GM18519 (cell line): ENCODE results near the gene ZCCHC3.

Experiments used
- ATAC-seq: cut with Tn5 transposase; IDR thresholded peaks from one replicate; pipeline ENCODE4 v1.9.1; 2021; ENCODE audit warnings: mild to moderate bottlenecking, moderate library complexity; ENCODE audit not compliant: unreplicated experiment, low FRiP score

Gene ZCCHC3

DNA sequence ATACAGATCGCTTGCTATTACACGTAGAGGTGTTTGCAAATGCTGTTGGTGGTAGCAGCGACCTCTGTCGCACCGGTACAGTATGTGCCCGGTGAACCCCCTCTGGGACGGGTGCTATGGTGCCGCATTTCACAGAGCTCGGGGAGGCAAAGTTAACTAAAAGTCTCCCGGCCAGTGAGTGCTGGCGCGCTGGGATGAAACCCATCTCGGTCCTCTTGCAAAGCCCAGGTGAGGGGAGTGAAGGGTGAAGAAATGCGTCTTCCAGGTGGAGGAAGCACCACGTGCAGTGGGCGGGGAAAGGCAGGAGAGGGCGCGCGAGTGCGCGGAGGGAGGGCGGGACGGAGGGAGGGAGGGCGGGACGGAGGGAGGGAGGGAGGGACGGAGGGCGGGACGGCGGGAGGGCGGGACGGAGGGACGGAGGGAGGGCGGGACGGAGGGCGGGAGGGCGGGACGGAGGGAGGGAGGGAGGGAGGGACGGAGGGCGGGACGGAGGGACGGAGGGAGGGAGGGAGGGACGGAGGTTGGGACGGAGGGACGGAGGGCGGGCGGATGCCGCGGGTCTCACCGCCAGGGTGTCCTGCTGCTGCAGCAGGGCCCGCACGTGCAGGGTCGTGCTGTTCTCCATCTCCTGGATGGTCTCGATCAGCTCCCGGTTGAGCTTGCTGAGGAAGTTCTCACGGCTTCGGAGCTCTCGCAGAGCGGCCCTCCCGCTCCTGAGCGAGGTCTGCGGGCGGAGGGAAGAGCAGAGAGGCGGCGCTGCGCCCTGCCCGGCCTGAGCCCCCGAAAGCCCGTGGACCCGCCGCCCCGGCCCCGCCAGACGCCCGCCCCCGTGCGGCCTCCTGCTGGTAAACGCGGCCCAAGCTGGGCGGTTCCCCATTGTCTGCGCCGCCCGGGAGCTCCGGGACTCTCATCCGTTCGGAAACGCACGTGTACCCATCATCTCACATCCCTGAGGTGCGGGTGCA lies 18.5 kb upstream of the ZCCHC3 start:
- no peak for ATAC-seq

DNA sequence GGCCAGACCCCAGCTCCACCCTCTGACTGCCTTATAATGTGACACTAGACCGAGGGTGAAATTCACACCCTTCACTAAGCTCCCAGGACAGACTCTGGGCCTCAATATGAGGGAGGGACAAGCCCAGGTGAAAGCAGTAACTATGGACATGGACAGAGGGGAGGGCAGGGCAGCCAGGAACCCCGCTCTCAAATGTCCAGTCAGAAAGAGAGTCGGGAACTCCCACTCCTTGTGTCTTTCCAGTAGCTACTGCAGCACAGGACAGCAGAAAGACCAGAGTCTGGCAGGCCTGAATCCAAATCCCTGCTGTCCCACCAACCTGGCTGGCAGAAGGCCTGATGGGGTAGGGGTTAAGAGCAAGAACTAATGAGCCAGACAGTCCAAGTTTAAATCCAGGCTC lies 13.2 kb upstream of the ZCCHC3 start:
- ATAC-seq: no peak

DNA sequence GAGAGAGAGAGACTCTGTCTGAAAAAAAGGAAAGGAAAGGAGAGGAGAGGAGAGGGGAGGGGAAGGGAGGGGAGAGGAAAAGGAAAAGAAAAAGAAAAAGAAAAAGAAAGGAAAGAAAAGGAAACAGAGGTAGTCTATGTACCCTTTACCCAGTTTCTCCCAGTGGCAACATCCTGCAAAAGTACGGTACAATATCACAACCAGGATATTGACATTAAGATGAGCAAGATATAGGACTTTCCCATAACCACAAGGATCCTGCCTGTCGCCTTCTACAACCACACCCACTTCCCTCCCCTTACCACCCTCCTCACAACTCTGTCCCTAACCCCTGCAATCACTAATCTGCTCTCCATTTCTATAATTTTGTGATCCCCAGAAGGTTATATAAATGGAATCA lies 10.9 kb upstream of the ZCCHC3 start:
- no peak for ATAC-seq

DNA sequence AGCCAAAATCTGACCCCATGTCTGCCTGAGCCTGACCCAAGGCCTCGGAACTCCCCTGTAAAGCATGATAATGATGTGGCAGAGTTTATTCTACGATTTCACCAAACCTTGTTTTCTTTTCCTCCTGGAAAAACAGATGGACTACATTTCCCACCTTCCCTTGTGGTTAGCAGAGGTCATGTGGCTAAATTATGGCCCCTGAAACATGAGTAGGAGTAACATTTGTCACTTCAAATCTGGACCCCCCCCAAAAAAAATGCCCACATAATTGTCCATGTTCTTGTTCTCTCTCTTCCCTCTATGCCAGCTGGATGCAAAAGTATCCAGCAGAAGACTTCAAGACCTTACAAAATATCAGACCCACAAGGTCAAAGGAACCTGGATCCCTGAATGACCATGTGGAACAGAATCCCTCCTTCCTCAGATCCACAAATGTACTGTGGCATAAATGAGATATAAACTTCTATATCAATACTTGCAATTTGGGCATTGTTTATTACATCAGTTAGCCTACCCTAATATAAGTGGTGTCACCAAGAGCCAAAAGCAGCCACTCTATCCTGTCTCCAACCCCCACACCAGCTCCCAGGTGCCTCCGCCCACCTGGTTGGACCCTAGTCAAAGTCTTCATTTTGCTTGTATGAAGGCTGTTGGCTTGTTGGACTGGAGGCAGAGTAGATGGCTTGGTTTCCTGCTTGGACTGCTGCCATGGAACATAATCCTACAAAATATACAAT lies 8.2 kb upstream of the ZCCHC3 start:
- ATAC-seq: no peak

DNA sequence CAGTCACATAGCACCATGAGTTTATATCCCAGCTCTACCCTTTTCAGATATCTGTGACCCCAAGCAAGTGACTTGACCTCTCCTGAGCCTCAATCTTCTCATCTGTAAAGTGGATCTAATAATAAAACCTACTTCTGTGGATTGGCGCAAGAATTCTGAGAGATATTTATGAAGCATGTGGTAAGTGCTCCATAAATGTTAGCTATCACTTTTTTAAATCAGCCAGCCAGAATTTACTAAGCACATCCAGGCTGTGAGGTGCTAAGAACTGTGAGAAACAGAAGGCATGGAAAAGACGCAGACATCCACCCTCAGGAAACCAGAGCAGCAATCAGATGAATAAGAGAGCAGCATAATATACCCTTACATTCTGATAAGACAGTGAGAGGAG lies 7.7 kb upstream of the ZCCHC3 start:
- ATAC-seq: no peak

DNA sequence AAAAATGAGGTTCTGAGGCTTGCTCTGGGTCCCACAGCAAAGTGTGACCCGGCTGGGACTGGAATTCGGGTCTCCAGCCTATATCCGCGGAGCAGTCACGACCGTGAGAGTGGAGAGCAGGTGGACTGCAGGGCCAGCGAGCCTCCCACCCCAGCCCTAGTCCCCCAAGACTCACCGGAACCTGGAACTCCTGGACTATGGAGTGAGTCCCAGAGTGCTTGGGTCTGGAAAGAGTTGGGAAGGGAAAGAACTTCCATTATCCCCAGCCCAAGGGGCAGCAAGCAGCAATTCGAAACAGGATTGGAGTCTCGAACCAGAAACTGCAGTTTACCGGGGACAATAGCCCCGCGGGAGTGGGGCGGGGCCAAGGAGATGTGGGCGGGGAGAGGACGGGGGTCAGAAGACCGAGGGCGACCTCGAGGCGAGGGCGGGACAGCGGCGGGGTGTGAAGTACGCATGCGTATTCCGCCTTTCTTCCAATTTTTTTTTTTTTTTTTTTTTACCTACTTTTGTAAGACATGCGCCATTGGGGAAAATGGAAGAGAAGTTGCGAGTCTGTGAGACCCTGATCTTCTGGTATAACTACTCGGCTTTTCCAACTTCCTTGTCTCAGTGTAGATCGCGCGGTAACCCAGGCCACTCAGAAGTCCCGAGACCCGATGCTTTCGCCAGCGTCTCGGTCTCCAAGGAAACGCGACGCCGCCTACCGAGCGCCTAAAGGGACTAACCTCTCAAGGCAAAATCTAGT lies 7.1 kb upstream of the ZCCHC3 start, which contains the start of gene C20orf96:
Gene C20orf96, minus strand, starts transcription at position 667 of the 748 bp plus-strand sequence. Its CDS starts 140 bp downstream, at position 527.
- ATAC-seq: peak; percentile 63

DNA sequence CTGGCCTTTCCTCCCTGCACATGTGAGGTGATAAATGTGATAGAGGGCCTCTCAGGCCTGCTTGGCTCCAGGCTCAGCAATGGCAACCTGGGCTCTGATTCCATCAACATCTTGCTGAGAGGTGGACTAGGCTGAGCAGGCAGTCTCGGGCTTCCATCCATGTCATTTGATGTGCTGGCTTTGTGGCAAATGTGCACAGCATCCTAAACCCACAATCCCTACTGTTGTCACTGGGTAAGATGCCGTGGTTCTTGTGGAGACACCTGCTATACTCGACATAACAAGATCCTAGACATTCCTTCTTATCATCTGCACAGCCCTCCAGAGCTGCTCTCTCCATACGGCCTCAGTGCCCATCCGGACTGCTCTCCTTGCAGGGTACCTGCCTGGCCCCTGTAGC lies 2.8 kb upstream of the ZCCHC3 start:
- ATAC-seq: no peak

DNA sequence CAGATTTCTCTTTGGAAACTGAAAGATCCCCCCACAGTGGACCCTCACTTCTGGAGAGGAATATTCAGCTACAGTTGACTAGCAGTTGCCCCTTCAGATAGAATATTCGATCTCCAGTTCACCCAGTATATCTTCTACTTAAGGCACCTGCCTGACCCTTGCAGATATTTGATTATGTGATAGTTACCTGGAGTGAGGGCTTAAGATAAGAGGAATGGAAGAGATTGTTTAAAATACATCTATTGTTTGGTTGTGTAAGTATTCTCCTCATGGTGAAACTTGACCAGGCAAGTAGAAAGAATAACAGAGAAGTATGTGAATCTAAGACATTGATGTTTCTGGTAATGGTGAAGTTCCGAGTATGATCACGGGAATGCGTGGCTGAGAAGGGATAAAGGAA lies 1.6 kb upstream of the ZCCHC3 start:
- ATAC-seq: no peak

DNA sequence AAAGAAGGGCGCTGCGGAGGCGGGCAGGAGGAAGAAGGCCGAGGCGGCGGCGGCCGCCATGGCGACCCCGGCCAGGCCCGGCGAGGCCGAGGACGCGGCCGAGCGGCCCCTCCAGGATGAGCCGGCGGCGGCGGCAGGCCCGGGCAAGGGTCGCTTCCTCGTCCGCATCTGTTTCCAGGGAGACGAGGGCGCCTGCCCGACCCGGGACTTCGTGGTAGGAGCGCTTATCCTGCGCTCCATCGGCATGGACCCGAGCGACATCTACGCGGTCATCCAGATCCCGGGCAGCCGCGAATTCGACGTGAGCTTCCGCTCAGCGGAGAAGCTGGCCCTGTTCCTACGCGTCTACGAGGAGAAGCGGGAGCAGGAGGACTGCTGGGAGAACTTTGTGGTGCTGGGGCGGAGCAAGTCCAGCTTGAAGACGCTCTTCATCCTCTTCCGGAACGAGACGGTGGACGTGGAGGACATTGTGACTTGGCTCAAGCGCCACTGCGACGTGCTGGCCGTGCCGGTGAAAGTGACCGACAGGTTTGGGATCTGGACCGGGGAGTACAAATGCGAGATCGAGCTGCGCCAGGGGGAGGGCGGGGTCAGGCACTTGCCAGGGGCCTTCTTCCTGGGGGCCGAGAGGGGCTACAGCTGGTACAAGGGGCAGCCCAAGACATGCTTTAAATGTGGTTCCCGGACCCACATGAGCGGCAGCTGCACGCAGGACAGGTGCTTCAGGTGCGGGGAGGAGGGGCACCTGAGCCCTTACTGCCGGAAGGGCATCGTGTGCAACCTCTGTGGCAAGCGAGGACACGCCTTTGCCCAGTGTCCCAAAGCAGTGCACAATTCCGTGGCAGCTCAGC lies 780 bp downstream of the ZCCHC3 start:
- peak; percentile 12 for ATAC-seq

DNA sequence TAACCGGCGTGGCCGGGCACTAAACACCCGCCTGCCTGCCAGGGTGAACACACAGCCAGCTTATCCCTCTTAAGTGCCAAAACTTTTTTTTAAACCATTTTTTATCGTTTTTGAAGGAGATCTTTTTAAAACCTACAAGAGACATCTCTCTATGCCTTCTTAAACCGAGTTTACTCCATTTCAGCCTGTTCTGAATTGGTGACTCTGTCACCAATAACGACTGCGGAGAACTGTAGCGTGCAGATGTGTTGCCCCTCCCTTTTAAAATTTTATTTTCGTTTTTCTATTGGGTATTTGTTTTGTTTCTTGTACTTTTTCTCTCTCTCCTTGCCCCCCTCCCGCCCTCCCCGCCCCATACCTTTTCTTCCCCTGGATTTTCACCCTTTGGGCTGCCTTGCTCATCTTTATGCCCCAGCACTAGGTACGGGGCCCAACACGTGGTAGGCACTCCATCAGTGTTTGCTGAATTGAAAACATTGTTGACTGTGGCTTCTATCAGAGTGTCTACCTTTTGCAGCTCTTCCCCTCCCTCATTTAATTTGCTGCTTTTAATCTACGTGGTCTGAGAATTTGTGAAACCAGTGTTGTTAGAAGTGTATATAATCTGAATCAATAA lies 1.5 kb downstream of the ZCCHC3 start:
- no peak for ATAC-seq

DNA sequence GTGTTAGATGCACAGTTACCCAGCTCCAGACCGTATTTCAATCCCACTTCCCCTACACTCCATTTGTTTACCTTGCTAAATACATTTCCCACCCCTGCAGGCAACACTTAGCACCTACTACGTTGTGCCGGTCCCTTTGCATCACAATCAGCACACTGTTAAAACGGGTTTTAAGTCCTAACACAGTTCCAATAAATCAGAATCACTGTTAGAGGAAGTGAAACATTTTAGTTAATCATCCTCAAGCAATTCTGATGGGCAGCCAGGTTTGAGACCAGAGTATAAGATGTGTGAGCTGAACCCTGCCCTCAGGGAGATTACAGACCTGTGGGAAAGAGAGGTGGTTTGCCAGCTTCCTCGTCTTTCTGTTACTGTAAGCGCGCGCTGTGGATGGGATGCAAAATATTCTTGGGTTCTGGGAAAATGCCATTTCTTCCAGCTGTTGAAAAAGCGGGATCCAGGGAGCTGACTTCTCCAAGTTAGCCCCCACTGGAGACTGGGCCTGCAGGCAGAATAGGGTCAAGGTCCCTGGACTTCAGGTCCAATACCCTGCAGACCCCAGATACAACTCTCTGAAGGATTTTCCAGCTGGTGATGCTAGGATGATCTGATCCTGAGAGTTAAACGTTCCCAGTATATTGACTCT lies 3.1 kb downstream of the ZCCHC3 start:
- ATAC-seq: no peak

DNA sequence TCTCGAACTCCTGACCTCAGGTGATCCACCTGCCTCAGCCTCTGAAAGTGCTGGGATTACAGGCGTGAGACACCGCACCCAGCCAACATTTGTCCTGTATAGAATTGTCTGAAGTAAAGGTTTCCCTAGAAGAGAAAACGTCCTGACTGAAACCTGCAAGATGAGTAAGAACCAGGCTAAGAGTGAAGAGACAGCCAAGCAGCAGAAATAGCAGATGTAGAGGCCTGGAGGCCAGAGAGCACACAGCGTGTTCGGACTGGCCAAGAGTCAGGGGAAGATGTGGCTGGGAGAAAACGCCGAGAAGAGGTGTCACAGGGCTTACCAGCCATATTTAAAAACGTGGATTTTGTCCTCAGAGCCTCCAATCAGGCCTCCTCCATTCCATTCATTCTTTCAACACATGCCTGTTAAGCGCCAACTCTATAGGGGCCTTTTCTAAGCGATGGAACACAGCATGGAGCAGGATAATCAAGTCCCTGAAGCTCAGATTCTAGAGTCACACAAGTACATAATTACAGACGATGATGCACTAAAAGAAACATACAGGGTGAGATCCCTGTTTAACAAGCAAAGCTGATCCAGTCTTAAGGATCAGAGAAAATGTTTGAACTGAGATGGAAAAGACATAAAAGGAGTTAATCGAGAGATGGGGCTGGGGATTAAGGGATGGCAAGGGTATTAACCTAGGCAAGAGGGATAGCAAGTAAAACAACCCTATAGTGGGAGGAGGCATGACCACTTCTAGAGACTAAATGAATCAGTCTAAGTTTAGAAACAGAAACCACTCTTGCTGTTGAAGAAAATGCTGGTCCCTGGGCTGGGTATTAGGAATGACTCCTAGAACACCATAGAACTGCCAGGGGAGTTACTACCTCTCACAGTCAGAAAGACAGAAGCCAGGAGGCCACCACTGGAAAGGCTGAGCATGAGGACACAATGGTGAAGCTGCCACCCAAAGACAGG lies 4.8 kb downstream of the ZCCHC3 start:
- ATAC-seq: no peak

DNA sequence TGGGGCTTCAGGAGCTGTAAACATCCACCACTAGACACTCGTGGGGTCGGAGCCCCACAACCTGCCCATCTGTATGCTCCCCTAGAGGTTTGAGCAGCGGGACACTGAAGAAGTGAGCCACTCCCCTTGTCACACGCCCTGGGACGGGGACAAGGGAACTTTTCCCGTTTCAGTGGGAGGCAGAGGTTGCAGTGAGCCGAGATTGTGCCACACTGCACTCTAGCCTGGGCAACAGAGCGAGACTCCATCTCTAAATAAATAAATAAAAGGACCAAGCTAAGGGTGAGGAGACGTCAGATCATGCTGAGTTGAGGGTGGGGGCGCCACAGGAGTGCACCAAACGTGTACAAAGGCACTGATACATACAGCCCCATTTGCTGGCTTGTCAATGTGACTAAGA lies 8.4 kb downstream of the ZCCHC3 start:
- no peak for ATAC-seq

DNA sequence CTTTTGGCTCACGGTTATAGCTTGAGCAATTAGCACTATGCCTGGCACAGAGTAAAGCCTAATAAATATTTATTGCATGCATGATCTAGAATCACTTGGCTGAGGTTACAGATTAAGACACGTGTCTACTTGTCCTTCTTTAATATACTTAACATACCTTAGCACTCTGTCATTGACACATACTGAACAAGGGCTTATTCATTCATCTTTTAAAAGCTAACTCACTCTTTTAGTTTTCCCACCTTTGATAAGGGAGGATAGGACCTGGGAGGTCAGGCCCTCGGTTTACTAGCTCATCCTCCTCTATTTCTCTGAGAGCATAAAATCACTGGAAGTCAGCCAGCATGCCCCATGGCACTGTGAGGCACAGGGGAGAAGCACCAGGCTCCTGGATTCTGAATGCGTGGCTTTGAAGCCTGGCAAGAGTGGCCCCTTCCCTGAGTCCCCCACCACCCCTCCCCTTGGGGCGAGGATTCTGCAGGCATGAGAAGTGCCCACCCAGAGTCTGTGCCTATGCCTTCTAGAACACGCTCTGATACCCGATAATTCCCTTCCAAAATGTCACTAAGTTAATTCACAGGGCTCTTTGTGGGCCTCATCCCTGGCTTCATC lies 11.2 kb downstream of the ZCCHC3 start:
- no peak for ATAC-seq

DNA sequence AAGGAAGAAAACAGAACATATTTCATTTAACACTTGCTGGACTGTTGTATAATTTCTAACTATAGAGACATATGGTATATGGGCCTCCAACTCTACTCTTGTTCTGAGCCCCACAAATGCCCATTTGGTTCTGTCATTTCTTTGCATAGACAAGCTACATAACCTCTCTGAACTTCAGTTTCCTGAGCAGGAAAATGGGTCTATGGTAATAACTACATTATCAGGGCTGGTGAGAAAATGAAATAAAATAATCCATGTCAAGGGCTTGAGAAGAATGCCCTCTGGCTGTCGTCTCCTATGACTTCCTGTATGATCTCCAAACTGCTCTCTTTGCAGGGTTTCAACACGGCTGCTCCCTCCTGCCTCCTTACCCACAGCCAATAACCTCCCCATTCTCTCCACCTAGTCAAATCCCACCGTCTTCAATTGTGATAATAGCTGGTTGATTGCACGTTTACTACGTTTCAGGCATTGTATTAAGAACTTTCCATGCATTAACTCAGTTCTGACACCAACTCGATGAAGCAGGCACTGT lies 12.0 kb downstream of the ZCCHC3 start:
- no peak for ATAC-seq

DNA sequence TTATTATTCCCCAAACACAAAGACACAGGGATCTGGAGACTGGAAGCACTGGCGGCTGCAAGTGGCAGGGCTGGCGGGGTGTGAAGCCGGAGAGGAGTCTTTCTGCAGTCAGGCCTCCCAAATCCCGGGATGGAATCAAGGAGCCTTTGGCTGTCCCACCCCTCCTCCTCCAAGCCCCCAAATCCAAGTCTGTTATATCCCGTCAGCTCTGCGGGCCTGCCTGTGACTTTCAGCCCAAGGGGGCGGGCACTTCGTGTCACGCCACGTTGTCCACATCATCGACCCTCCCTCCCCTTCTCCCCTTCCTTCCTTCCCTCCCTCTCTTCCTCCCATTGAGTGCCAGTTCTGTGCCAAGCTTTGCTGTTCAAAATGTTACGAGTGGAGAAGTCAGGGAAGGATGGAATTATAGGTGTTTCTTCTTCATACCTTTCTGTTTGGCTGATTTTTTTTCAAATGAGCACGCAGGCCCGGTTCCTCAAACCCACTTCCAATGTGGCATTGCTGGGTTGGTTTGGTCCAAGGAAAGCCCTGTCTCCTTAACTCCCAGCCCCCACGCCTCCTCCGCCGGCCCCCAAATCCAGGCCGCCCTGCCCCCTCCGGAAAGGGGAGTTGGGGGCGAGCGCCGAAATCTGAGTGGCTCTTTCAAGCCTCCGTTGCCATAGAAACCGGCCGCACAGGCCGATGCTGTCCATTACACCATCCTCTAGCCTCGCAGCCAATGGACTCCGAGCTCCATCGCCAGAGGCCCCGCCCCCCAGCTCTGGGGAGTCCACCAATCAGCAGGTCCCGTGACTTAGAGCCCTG lies 12.7 kb downstream of the ZCCHC3 start:
- peak; percentile 97 for ATAC-seq
